HG03469 (cell line): ENCODE data around the gene GPR37L1.

ENCODE experiments used
- ATAC-seq: cut with Tn5 transposase; IDR thresholded peaks from one replicate; pipeline ENCODE4 v1.9.1; 2021; ENCODE audit warnings: mild to moderate bottlenecking, moderate library complexity, moderate number of reproducible peaks; ENCODE audit not compliant: unreplicated experiment

GPR37L1 gene, protein sequence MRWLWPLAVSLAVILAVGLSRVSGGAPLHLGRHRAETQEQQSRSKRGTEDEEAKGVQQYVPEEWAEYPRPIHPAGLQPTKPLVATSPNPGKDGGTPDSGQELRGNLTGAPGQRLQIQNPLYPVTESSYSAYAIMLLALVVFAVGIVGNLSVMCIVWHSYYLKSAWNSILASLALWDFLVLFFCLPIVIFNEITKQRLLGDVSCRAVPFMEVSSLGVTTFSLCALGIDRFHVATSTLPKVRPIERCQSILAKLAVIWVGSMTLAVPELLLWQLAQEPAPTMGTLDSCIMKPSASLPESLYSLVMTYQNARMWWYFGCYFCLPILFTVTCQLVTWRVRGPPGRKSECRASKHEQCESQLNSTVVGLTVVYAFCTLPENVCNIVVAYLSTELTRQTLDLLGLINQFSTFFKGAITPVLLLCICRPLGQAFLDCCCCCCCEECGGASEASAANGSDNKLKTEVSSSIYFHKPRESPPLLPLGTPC

DNA sequence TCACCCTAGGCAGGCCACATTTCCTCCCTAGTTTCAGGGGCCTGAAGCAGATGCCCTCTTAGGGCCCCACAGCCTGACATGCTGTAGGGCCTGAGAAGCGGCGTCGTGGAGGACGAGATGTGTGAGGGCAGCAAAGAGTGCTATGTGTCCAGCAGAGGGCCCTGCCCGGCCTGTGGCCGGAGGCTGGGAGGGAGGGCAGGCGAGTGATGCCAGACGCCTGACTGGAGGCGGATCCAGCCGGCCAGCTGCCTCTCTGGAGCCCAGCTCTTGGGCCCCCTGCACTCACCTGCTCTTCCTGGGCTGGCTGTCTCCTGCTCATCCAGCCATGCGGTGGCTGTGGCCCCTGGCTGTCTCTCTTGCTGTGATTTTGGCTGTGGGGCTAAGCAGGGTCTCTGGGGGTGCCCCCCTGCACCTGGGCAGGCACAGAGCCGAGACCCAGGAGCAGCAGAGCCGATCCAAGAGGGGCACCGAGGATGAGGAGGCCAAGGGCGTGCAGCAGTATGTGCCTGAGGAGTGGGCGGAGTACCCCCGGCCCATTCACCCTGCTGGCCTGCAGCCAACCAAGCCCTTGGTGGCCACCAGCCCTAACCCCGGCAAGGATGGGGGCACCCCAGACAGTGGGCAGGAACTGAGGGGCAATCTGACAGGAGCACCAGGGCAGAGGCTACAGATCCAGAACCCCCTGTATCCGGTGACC, at the start of gene GPR37L1:
Gene GPR37L1 (plus strand): TSS at position 279 of the 697 bp plus-strand sequence. CDS start 47 bp downstream, at position 326.
- ATAC-seq = no peak

DNA sequence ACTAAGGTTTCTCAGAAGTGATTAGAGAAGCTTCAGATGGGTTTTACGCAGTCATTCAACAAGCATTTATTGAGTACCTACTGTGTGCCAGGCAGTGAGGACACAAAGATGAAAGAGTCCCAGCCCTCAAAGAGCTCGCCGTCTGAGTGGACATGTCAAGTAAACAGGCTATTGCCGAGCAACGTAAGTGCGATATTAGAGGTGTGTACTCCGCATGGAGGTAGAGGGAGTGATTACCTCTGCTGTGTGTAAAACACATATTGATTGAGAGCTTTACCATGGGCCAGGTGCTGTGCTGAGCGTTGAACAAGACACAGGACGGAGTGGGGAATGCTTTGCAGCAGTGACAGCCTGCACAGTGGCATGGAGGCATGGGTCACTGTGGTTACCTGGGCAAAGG, 49.5 kb upstream of the GPR37L1 start:
- no peak for ATAC-seq

DNA sequence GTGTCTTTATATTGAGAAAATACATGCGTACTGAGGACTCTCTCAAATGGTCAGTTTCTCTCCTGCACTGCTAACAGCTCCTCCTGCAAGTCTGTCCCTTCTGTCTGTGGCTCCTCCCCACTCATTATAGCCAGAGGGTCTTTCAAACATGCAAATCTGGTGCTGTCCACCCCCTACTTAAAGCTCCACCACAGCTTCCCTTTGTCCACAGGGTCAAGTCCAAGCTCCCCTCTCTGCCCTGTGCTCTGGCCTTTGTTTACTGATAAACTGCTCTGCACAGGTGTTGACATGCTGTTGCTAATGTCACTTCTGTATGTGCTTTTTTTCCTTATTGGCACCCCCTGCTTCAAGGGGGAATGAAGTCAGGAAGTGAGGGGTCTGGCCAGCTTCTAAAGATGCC, 47.7 kb upstream of the GPR37L1 start:
- no peak for ATAC-seq

DNA sequence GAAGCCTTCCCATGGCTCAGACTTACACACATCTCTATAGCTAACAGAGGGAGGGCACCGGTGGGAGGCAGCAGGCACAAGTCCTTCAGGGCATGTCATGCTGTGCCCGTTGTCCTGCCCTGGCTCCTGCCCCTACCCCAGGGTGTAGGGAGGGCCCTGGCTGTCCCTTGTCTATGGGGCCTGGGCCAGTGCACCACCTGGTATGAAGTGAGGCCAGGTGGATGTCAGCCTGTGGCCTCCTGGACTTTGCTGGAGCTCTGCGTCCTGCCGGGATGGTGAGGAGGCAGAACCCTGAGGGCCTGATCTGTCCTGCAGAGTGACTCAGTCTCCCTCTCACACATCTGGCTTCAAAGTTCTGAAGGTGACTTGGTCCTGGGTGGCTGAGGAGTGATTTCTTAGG, 47.3 kb upstream of the GPR37L1 start:
- ATAC-seq = no peak

DNA sequence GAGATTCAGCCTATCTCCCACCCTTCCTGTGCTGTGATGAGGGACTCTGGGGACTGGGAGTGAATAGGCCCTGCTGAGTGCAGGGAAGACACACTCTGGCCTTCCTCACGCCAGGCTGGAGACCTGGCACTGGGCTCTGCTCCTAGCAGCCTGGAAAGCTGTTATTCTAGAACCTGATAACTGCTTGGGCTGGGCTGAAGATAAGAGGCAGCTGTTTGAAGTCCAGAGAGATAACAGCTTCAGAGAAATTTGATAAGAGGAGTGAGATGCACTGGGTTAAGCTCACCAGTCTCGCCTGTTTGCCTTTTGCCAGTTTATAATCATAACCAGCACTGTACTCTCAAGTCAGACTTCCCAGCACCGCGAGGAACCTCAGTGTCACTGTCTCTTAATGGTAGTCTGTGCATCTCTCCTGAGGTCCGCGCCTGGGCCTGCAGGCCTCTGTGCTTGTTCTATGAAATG, 46.6 kb upstream of the GPR37L1 start:
- ATAC-seq = no peak

DNA sequence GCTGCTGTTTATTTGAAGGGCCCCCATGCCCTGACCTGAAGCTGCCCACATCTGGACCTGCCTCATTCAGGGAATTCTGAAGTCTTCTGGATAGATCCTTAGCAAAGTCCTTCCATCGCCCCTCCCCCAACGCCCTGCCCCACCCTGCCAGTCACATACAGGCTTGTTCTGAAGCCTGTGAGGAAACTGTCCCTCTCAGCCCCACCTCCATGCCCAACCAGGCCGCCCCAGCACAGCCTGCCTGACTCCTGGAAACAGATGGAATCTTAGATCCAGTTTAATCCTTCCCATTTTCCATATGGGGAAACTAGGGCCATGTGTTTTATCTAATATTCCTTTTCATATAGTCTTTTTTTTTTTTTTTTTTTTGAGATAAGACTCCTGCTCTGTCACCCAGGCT, 44.5 kb upstream of the GPR37L1 start:
- ATAC-seq = no peak

DNA sequence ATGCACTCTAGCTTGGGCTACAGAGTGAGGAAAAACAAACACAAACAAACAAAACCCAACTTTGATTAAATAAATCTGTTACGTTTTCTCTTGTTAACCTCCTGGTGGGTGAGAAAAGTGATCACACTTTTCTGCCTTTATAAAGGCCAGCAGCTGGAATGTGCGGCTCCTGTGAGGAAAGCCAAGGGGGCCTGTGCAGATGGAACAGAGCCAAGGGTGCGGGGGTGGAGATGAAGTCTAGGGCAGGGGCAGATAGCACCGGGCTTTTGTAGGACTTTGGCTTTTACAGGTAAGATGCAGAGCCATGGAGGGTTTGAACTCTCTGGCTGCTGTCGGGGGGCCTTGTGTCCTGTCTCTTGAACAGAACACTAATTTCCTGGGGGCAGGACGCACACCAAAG, 40.7 kb upstream of the GPR37L1 start:
- no peak for ATAC-seq

DNA sequence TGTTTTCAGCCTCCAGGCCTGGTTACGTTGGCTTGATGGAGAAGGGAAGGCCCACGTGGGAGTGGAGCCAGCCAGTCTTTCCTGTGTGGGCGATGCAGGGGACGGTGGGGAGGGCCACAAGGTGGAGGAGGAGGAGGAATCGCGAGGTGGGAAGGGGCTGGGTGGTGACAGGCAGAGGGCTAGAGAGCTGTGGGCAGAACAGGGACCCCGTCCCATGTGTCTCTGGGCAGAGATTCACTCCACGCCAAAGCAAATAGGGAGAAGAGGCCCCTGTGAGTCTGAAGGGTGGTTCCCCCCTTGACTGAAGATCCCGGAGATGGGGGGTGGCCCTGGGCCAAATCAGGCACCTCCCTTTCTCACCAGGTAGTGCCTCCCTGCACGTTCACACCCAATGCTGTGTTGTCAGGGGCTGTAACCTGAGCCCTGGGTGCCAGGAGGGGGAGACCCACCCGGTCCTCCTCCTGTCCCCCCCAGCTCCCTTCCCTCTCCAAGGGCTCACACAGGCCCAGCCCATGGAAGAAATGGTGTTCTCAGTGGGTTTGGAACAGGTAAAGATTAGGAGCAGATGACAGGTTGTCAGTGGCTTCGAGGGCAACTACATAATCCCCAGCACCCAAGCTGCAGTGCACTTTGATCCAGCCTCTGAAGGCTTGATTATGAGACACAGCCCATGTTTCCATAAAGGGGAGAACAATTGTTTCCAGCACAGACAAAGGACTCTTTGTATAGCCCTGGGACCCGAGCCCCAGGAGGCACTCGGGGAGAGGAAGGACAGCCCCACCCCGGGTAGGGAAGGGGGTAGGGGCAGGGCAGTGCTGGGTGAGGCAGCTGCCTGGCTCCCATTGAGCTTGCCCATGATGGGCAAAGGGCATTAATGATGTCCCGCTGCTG, 37.7 kb upstream of the GPR37L1 start:
- ATAC-seq = no peak

DNA sequence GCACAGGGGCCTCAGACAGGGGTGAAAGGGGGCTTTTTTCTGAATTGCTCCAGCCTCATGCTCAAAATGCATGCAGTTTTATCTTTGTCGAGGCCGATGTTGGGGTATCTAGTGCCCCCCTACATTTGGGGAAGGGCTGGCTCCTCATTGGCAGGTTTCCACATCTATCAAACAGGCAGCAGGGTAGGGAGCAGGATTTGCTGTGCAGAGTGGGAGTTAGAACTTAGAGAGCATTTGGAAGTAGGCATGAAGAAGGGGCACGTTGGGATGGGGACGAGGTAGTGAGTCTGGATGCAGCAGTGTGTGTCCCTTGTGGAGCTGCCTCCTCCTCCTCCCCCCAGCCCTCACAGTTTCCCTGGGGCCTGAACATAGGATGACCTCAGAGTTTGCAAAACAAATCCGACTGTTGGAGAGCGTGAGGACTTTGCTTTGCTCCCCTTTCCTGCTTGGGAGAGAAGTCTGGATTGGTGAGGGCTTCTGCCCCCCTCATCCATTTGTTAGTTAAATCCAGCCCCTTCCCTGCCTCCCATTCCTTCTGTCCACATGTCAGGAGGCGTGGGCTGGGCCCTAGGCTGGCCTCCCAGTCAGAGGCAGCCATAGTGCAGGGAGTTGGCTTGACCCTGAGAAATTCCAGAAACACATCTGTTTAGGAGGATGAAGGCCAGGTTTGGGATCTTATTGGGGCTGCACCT, 36.9 kb upstream of the GPR37L1 start:
- no peak for ATAC-seq

DNA sequence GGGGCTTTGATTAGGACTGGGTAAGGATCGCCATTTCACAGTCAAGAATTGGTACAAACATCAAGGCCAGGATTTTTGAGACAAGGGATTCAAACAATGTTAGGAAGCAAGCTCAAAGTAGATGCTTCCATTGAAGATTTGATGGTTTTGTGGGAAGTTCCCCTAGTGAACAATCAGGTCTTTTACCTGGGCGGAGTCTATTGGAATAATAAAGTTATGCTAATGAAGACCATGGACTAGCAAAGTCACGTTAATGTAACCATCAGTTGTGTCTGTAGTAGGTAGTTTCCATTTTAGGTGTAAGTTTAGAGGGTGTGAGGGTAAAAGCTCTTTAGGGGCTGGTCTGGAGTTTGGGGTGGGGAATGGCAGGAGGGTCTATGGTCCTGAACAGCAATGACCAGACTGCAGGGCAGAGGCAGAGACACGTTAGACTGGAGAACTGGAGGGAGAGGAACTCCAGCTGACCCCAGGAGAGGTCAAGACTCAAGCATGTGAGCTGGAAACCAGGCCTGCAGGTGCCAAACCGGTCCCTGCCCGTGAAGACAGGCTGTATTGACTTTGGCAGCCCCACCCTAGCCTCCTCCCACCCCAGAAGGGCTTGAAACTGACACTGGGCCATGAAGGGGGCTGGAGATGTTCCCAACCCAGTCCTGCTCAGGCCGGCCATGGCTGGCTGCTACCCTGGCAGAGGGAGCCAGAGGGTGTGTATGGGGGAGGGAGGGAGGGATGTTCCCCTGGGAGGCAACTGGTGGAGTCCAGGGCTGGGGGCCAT, 36.0 kb upstream of the GPR37L1 start:
- no peak for ATAC-seq

DNA sequence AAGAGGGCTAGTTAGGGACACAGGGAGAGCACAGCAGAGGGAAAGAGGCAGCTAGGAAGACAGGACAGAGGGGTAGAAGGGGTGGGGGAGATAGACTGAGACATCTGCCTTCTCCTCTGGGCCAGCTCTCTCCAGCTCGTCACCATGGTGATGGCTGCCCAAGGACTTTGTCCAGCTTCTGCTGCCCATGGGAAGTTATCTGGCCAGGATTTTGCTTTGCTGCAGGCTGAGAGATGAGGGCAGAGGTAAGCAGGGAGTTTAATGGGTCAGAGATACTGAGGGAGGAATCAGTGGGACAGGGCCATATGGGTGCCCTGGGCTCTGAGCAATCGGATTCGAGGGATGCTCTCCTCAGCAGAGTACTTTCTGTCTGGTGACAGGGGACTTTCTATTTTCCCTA, 34.5 kb upstream of the GPR37L1 start:
- no peak for ATAC-seq

DNA sequence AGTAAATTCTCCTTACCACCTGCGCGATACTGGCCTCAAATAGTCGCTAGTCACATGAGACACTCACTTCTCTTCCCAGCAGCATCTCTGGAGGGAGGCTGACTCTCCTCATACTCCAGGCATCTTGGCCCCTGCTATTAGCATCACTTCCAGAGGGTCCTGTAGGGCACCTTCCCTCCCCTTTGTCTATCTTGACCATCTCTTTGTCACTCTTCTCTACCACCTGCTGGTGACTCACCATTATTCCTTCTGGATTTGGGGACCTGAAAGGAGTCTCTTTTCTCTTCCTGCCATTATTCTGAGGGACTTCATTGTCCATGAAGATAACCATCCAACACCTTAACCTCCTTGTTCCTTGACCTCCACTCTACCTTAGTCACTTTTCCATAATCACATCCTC, 31.7 kb upstream of the GPR37L1 start:
- no peak for ATAC-seq

DNA sequence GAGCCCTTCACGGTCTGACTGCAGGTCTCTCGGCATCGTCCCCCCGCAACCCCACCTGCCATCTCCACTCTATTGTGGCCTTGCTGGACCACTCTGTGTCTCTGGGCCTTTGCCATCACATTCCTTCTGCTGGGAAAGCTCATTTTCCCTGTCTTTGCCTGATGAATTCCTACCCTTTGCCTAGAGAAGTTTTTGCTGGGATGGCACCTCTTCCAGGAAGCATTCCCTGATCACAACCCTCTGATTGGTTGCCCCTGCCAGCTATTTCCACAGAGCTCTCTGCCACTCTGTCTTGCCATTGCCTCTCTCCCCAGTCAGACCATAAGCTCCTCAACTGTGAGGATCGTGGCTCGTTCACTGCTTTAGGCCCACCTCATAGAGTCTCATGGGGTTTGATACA, 28.9 kb upstream of the GPR37L1 start:
- no peak for ATAC-seq

DNA sequence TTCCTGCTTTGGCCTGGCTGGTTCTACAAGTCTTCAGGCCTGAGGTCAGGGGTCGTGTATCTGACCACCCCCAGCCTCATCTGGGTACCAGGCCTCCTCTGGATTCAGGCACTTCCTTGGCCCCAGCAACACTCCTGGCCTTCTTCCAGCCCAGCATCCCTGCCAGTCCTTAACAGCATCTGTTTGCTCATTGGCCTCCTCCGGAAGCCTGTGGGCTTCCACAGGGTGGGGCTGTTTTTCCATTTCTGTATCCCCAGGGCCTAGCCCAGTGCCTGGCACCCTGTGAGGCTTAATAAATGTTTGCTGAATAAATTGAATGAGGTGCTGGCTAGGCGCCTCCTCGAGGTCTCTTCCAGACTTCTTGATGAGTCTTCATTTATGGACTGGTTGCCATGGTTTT, 21.5 kb upstream of the GPR37L1 start:
- ATAC-seq = no peak

DNA sequence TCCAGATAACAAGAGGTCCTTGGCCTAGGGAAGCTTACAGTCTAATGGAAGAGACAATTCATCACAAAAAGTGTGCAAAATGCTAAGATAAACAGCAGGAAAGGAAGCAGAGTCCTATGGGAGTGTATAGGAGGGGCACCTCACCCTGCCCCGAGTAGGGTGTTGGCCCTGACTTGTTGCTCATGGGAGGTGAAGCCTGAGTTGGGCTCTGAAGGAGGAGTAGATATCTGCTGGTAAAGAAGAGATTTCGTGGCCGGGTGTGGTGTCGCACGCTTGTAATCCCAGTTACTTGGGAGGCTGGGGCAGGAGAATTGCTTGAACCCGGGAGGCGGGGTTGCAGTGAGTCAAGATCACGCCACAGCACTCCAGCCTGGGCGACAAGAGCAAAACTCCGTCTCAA, 18.6 kb upstream of the GPR37L1 start:
- no peak for ATAC-seq

DNA sequence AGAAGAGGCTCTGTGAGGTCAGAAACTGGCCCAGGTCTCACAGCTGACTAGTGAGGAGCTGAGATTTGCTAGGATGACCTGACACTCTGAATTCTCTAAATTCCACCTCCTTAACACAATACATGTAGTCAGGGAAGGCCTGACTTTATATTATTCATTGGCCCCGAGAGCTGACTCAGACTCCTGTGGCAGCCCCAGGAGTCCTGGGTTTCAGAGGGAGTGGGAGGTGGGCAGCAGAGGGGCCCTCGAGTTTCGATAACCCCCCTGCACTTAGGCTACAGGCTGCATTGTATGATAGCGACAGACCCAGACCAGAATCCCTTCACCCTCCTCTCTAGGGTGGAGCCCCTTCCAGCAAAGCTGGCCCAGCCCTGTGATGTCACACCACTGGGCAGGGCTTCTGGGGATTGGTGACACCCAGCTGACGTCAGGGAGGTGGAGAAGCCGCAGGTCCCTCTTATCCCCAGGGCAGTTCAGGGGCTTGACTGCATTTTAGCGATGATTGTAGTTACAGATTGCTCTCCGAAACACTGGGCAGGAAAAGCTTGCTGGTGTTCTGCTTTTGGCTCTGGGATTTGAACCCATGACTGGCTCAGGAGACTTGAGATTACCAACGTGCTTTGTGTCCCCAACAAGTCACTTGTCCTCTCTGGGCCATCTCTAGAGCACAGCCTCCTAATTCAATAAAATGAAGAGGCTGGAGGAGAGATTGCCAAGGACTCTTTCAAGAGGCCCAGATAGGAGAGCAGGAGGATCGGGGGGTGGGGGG, 17.0 kb upstream of the GPR37L1 start:
- no peak for ATAC-seq

DNA sequence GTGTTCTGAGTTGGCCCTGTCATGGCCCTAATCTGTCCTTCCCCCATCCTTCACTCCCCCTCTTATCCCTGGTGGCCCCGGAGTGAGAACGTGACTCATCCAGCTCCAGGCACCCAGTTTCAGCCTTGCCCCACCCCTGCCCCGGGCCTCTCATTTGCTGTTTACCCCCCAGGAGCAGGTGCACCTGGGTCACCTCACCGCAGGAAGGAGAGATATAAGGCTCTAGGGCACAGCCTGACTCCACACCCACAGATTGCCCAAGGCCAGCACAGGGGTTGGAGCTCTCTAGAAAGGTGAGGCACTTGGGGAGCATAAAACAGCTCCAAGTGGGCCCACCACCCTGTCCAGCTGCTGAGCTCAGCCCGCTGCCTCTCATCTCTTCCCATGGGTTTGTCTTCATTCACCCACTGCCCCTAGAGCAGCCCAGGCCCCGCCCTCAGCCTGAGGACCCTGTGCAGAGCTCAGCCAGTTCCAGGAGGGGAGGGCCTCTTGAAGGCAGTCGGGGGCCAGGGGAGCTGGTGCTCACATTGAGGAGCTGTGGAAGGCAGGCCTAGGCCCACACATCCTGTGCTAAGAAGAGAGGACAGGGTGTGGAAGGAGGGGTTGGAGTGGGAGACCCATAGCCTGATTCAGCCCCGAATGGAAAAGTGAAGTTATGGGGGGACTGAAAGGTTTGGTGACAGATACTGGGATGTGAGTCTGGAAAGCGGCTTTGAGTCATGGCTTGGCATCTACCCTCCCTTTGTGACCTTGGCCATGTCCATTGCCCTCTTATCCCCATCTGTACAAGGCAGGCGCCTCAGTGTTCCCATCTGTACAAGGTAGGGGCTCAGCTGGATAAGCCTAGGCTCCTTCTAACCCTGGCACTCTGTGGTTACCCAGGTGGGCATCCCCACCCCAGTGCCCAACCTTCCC, 16.1 kb upstream of the GPR37L1 start:
- no peak for ATAC-seq

DNA sequence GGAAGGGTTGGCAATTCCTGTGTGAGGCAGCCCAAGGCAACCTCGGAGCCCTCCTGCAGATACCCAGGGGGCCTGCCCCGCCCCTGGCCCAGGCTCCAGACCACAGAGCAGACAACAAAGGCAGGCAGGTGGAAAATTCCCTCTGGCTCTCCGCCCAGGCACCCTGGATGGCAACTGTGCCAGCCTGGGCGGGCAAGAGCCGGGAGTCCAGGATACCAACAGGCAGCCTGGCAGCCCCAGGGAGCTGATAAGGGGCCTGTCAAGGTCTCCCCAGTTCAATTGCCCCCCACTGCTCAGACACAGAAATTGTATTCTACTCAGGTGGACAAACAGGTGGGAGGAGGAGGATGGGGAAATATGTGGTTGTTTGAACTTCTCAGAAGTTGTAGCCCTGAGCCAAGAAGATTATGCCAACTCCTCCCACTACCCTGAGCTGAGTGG, 15.4 kb upstream of the GPR37L1 start:
- ATAC-seq = no peak
